Measurements from ENCODE around the gene SPAG16.
"Not testable (repeated sequence)": the region's sequence is repeated elsewhere in the genome, so short reads cannot be mapped to it uniquely, and the experiment has no call there.

- TF ChIP-seq SIN3A (IDR thresholded peaks at IDR 0.05; ENCODE audit: borderline replicate concordance, insufficient read depth, low read depth, low read length); CTCF (IDR thresholded peaks at IDR 0.05); POLR2AphosphoS5 (IDR thresholded peaks at IDR 0.05; ENCODE audit: low read depth, low read length): not testable (repeated sequence)
These were observed 434.1 kb downstream of the SPAG16 start for GRCh38 chr2:213718411-213718810.

Measured in Panc1 (cell line).